Body of pancreas (tissue), 4 donors: ENCODE results near the gene CCDC102B. TPM values are rescaled to one million over a fixed set of nuclear protein-coding genes. Genes with fewer than 3 reads are reported as not detected.
"Not testable (repeated sequence)": the region's sequence is repeated elsewhere in the genome, so short reads cannot be mapped to it uniquely, and the experiment has no call there.

ENCODE experiments used
- ATAC-seq: fragments of 150-250 bp; one replicate; pipeline ENCODE4 v1.9.1; 2016
- DNase-seq, 4 donors: peaks; one replicate each; pipeline ENCODE4 v3.0.0-alpha.2; 2019
- H3K27ac ChIP-seq, 4 donors: fragments of 200-600 bp; sonication (generic); 1 replicate in 3 of 4; 2 replicates in 1 of 4; pipeline versions ENCODE4 v1.5.1 to v1.6.1; 2016 to 2019; ENCODE audit warnings: mild to moderate bottlenecking in 1 of 4, mixed read lengths in 1 of 4, moderate library complexity in 1 of 4
- H3K27me3 ChIP-seq, 2 donors: fragments of 200-600 bp; sonication (generic); one replicate each; pipeline ENCODE4 v1.6.0; 2016; ENCODE audit warnings: mild to moderate bottlenecking in 1 of 2
- H3K36me3 ChIP-seq, 2 donors: fragments of 200-600 bp; sonication (generic); replicated peaks in 1 of 2; 2 replicates each; pipeline ENCODE4 v1.5.1; 2016; ENCODE audit warnings: low read depth in 2 of 2; ENCODE audit not compliant: insufficient read depth in 1 of 2
- H3K4me1 ChIP-seq: fragments of 200-600 bp; sonication (generic); one replicate; pipeline ENCODE4 v1.6.0; 2016
- H3K4me3 ChIP-seq, 2 donors: fragments of 200-600 bp; sonication (generic); 1 replicate in 1 of 2; 2 replicates in 1 of 2; pipeline ENCODE4 v1.5.1; 2016 to 2019
- H3K9me3 ChIP-seq, 3 donors: fragments of 200-600 bp; sonication (generic); 1 replicate in 2 of 3; 2 replicates in 1 of 3; pipeline ENCODE4 v1.5.1; 2016
- CTCF ChIP-seq, 7 experiments: fragments of 450-650 bp in 4 of 7; fragments of 200-600 bp in 3 of 7; sonication (generic) in 3 of 7; IDR thresholded peaks; one replicate each; pipeline ENCODE4 v1.5.1; 2016 to 2019; ENCODE audit warnings: antibody characterized with exemption in 7 of 7
- POLR2A ChIP-seq, 3 donors: fragments of 450-650 bp; IDR thresholded peaks; one replicate each; pipeline ENCODE4 v1.6.1; 2016; ENCODE audit warnings: antibody characterized with exemption in 3 of 3, mild to moderate bottlenecking in 2 of 3
- WGBS, 2 donors: methylation state at CpG; one replicate each; pipeline ENCODE4 v1.1.5; 2017; 5-methylcytosine and 5-hydroxymethylcytosine counted together
- intact Hi-C: fragments of 100-400 bp; cut with DNase I; formaldehyde crosslinking; loops from one replicate; pipeline ENCODE4 v1.15.1; 2023
- total RNA-seq, 2 donors: library from RNA; depleted of rRNA; stranded (reverse); fragments of >200 nt; gene quantifications; one replicate each; pipeline ENCODE4 v1.1.0, GENCODE V29; 2016

CCDC102B gene
- total RNA-seq, 2 donors from 2014 or later: 4.9 to 6.3 TPM

GRCh38 chr18:68874361-68874760 lies 76.5 kb downstream of the CCDC102B start:
- intact Hi-C loops: no loop called here

GRCh38 chr18:68879947-68880346 lies 82.1 kb downstream of the CCDC102B start:
- H3K4me3 ChIP-seq, H3K27me3 ChIP-seq, DNase-seq, intact Hi-C loops, H3K4me1 ChIP-seq, ATAC-seq, H3K9me3 ChIP-seq, H3K27ac ChIP-seq, H3K36me3 ChIP-seq: not testable (repeated sequence)
- 94 to 100% methylated on average over 3 to 6 of the region's 21 CpGs for WGBS, 2 donors

More at GRCh38 chr18:68874361-68874760, 76.5 kb downstream of the CCDC102B start:
- ATAC-seq (no peak), DNase-seq (no peak)
- TF ChIP-seq CTCF (IDR thresholded peaks at IDR 0.05) (no peak), POLR2A (IDR thresholded peaks at IDR 0.05) (no peak)
- H3K4me3 ChIP-seq: no peak overlapping the region
- 74 to 82% methylated on average over 1 of the region's 1 CpG for WGBS, 2 donors
- H3K27me3 ChIP-seq: no peaks in the 10 kb centered on the region
- no peaks in the 10 kb centered on the region for H3K36me3 ChIP-seq
- H3K4me1 ChIP-seq: no peaks in the 10 kb centered on the region
- H3K27ac ChIP-seq: no peak overlapping the region
- no peaks in the 10 kb centered on the region for H3K9me3 ChIP-seq

- no peak overlapping the region for H3K27ac ChIP-seq
- no peaks in the 10 kb centered on the region for H3K9me3 ChIP-seq
- no peaks in the 10 kb centered on the region for H3K4me1 ChIP-seq
- TF ChIP-seq POLR2A (IDR thresholded peaks at IDR 0.05) (no peak), CTCF (IDR thresholded peaks at IDR 0.05) (no peak)
- no peak for ATAC-seq
- H3K36me3 ChIP-seq: no peaks in the 10 kb centered on the region
- no peaks in the 10 kb centered on the region for H3K27me3 ChIP-seq
- intact Hi-C loops: no loop called here
- DNase-seq: no peak
- WGBS, 2 donors: 37 to 38% methylated on average over 4 of the region's 4 CpGs
- H3K4me3 ChIP-seq: no peak overlapping the region
Observed at GRCh38 chr18:68887410-68887809, 89.5 kb downstream of the CCDC102B start.

DNA sequence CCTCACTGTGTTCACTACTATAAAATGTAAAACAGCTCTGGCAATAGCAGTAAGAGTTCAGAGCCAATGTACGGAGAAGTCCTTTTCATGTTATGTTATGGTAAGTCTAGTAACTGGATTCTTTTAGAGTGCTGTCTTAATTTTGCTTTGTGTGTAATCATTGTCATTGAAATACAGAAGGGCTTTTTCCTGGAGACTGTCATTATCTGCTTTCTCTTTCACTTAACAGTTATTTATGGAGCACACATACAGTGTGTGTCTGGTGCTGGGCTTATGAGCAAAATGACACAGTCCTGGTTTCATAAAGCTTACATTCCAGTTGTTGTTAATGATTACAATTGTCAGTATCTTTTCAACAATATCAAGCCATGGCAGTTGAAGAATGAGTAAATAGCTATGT lies 95.5 kb downstream of the CCDC102B start:
- Histone ChIP-seq H3K27me3 (no peaks in the 10 kb centered on the region), H3K4me3 (no peak overlapping the region), H3K36me3 (no peaks in the 10 kb centered on the region), H3K9me3 (no peaks in the 10 kb centered on the region), H3K27ac (no peak overlapping the region), H3K4me1 (no peaks in the 10 kb centered on the region)
- intact Hi-C loops: no loop called here
- TF ChIP-seq POLR2A (IDR thresholded peaks at IDR 0.05) (no peak), CTCF (IDR thresholded peaks at IDR 0.05) (no peak)
- WGBS, 2 donors: 86 to 95% methylated on average over 1 of the region's 1 CpG
- no peak for ATAC-seq
- DNase-seq: no peak

DNA sequence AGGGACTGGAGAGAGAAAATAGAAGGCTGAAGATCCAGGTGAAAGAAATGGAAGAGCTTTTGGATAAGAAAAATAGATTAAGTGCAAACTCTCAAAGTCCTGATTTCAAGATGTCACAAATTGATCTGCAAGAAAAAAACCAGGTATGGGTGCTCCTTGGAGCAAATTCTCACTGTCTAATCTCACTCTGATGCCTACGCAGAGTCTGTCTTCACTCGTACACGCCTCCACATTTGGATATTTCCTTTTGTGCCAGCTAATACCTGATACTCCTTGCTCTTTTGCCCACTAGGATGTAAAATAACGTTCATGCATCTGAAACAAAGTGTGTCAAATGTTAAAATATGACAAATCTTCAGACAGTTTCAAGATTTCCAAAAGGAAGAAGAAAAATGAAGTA lies 99.4 kb downstream of the CCDC102B start:
- no peak overlapping the region for H3K27ac ChIP-seq
- H3K27me3 ChIP-seq: no peaks in the 10 kb centered on the region
- 67 to 80% methylated on average over 4 of the region's 4 CpGs for WGBS, 2 donors
- TF ChIP-seq POLR2A (IDR thresholded peaks at IDR 0.05) (no peak), CTCF (IDR thresholded peaks at IDR 0.05) (no peak)
- H3K36me3 ChIP-seq: no peaks in the 10 kb centered on the region
- DNase-seq: no peak
- H3K4me1 ChIP-seq: no peaks in the 10 kb centered on the region
- ATAC-seq: no peak
- H3K4me3 ChIP-seq: no peak overlapping the region
- H3K9me3 ChIP-seq: no peaks in the 10 kb centered on the region
- intact Hi-C loops: no loop called here
